ENCODE measurements around the gene MMP17. TPM values are rescaled to one million over a fixed set of nuclear protein-coding genes. Genes with fewer than 3 reads are reported as not detected.

Gene MMP17
- total and polyA plus RNA-seq, 10 of the 15 experiments (the other 5 are each of a cell fraction or from before 2014, with no cell fraction given): 0.11 to 0.28 (median 0.23) TPM; not detected in 7

DNA sequence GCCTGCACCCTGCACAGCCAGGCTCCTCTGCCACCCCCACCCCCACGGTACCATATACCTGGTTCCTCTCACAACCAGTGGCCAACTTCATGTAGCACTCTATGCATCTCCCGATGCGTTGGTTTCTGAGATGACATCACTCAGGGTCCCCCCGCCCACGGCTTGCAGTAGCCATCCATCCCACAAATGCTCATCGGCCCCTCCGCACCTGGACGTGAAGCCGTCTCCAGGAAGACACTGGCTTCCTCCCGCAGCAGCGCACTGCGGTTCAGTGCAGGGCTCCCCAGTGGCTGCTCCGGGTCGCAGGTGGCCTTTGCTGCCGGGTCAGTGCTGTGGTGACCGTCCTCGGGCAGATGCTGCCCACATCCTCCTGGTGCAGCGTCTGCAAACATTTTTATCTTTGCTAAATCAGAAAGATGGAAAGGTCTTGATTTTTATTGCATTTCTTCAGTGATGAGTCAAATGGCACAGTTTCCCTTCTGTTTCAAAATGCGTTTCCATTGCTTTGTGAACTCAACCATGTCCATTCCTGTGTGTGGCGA is 27.5 kb upstream of the MMP17 start:
- H3K4me1 ChIP-seq (ENCODE audit: control insufficient read depth, insufficient read depth, low read length): no peaks in the 10 kb centered on the region
- TF ChIP-seq NFIC (IDR thresholded peaks at IDR 0.05; ENCODE audit: low read depth, low read length): no peak
- no peak for TF ChIP-seq SMAD1 (IDR thresholded peaks at IDR 0.05; ENCODE audit: low read depth, partially characterized antibody)
- no peak for TF ChIP-seq SP1 (IDR thresholded peaks at IDR 0.05; ENCODE audit: low read depth, low read length)
- TF ChIP-seq MEF2B (IDR thresholded peaks at IDR 0.05; ENCODE audit: partially characterized antibody, poor library complexity, severe bottlenecking): no peak
- TF ChIP-seq TCF7 (IDR thresholded peaks at IDR 0.05; ENCODE audit: borderline replicate concordance): no peak
- TF ChIP-seq SMC3 (IDR thresholded peaks at IDR 0.05; ENCODE audit: borderline replicate concordance, low read length): no peak
- TF ChIP-seq RB1 (IDR thresholded peaks at IDR 0.05; ENCODE audit: borderline replicate concordance): no peak
- no peak for TF ChIP-seq TBL1XR1 (IDR thresholded peaks at IDR 0.05; ENCODE audit: low read depth, low read length)
- TF ChIP-seq YBX1 (IDR thresholded peaks at IDR 0.05): no peak
- in situ Hi-C loops (cut with MboI): no loop called here
- H4K20me1 ChIP-seq (ENCODE audit: control insufficient read depth, insufficient read depth): no peaks in the 10 kb centered on the region
- H3K9ac ChIP-seq (ENCODE audit: control insufficient read depth, insufficient read depth, low read length): no peak overlapping the region
- H2AFZ ChIP-seq (ENCODE audit: control insufficient read depth, low read depth, low read length): no peak overlapping the region
- no TSS peak for BruUV-seq (replicated peaks)
- no peaks in the 10 kb centered on the region for H3K9me3 ChIP-seq (replicated peaks; ENCODE audit: control insufficient read depth, insufficient read depth, low read length)
- POLR2A ChIA-PET: no interaction called here
- WGBS (ENCODE audit: insufficient coverage, insufficient replicate concordance, low lambda C conversion rate, missing lambda C conversion rate): 43% methylated on average over 20 of the region's 20 CpGs
- H3K27ac ChIP-seq (ENCODE audit: control insufficient read depth, insufficient read depth): no peak overlapping the region
- intact Hi-C loops (cut with micrococcal nuclease; ENCODE audit: unreplicated experiment): no loop called here
- no peak overlapping the region for H3K4me3 ChIP-seq
- DNase-seq (ENCODE audit: low read depth, low spot score) (no peak), ATAC-seq (no peak), FAIRE-seq (no peak)
- no peaks in the 10 kb centered on the region for H3K79me2 ChIP-seq (ENCODE audit: control insufficient read depth, insufficient read depth, low read length)
- no peaks in the 10 kb centered on the region for H3K27me3 ChIP-seq (replicated peaks in 1 of 2; ENCODE audit: control insufficient read depth in 2 of 2, insufficient read depth in 2 of 2, low read length in 1 of 2)
- SMC1A ChIA-PET (ENCODE audit: uncharacterized antibody, unreplicated experiment): no interaction called here
- RAD21 ChIA-PET (ENCODE audit: unreplicated experiment): no interaction called here
- CTCF ChIA-PET: no interaction called here
- no peak overlapping the region for H3K4me2 ChIP-seq (ENCODE audit: control insufficient read depth, insufficient read depth)
- H3K36me3 ChIP-seq (ENCODE audit: control insufficient read depth in 2 of 2, insufficient read depth in 2 of 2, low read length in 1 of 2): peaks cover 2 to 3% of the 10 kb centered on the region in 2 experiments; a peak in 3 of 4 replicates

Data from GM12878 (cell line).